ENCODE results near the gene LHFPL3.
"Not testable (repeated sequence)": the region's sequence is repeated elsewhere in the genome, so short reads cannot be mapped to it uniquely, and the experiment has no call there.

LHFPL3 gene

DNA sequence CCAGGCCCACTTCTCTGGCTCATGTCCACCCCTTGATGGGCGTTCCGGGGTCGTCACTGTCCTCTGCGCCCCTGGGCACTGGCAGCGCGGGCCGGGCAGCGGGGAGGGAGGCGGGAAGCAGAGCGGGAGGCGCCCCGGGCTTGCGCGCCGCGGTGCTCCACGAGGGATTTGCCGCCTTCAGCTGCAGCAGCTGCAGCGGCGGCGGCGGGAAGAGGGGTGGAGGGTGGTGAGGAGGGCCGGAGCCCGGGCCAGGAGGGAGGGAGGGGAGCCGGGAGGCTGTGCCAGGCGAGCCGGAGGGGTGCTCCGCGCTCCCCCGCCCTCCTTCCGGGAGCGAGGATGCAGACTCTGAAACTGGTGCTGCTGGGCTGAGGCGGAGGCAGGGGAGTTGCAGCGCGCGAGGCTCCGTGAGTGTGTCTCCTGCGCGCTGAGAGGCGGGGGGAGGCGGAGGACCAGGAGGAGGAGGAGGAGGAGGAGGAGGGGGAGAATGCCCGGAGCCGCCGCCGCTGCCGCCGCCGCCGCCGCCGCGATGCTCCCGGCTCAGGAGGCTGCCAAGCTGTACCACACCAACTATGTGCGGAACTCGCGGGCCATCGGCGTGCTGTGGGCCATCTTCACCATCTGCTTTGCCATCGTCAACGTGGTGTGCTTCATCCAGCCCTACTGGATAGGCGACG lies at the start of gene LHFPL3:
LHFPL3 (plus strand) TSS at position 308 of the 674 bp plus-strand sequence.
- DNase-seq = no peak

DNA sequence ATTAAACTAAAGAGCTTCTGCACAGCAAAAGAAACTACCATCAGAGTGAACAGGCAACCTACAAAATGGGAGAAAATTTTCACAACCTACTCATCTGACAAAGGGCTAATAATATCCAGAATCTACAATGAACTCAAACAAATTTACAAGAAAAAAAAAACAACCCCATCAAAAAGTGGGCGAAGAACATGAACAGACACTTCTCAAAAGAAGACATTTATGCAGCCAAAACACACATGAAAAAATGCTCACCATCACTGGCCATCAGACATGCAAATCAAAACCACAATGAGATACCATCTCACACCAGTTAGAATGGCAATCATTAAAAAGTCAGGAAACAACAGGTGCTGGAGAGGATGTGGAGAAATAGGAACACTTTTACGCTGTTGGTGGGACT lies 46.7 kb upstream of the LHFPL3 start:
- DNase-seq = not testable (repeated sequence)

DNA sequence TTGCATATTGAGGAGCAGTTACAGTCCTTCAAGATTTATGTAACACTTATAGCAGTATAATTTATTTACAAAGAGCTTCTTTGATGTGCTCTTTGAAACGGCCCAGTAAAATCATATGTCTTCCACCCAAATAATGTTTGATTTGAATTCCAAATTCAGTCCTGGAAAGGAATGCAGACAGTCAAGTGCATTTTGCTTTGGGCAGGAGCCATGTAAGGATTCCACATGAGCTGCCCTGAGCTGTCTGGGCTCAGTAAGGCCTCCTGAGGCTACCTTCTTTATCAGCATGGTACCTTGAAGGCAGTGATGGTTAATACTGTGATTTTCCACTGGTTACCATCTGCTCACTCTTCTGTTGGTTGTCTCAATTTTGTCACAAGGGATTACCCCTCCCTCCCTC lies 41.6 kb upstream of the LHFPL3 start:
- DNase-seq = no peak

DNA sequence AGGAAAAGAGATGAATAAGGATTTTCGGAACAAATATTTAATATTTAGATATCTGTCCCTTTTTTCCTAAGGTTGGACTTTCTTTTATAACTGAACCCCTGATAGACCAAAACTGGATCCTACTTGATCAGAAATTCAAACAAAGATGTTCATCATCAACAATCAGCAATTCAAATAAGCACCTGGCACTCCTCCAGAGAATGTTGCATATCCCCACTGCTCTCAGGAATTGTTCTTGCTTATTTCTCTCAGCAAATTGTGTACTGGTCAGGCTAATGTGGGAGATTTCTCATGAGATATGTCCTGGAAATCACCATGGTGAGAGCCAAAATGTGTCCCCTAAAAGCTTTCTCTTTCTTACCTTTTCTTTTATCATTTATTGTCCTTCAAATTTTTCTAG lies 40.3 kb upstream of the LHFPL3 start:
- no peak for DNase-seq

DNA sequence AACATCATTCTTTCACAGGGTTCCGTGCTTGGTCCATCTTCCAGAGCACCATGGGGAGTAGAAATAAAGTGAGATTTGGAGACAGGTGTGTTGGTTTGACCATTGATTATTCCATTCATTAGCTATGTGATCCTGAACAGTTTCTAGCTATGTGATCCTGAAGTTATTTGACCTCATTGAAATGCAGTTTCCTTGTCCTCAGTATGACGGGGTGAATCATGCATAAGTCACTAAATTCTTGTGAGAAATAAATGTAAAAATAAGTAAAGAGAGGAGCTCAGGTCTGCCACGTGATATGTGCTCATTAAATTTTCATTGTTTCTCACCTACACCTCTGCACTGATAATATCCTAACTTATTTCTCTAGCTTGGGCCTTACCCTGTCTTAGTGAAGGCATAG lies 34.1 kb upstream of the LHFPL3 start:
- DNase-seq = no peak

DNA sequence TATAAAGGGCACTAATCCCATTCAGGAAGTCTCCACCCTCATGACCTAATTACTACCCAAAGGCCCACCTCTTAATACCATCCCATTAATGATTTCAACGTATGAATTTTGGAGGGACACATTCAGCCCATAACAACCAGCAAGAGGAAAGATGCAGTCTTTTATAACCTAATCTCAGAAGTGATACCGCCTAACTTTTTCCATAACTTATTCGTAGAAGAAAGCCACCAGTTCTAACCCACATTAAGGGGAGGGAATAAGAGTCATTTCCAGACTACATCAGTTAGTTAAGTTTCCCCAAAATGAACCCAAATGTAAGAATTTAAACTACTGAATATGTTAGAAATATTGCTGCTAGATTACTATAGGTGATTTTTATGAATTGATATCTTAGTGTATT lies 32.1 kb upstream of the LHFPL3 start:
- no peak for DNase-seq

DNA sequence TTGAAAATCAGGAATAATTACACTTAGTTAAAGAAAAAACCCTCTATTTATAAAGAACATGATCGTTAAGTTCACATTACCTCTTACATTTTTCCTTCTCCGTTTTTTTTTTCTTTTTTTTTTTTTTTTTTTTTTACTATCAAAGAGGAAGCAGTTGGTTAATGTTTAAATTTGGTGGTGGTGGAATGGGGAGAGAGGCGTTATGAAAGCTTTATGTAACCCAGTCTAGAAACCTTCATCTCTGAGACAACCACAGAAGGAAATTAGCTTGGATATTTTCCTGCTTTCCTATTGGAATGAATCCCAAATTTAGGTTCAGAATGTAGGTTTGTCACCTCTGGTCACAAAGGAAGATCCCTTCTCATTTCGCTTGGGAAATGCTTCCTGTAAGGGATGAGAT lies 31.5 kb upstream of the LHFPL3 start:
- no peak for DNase-seq

DNA sequence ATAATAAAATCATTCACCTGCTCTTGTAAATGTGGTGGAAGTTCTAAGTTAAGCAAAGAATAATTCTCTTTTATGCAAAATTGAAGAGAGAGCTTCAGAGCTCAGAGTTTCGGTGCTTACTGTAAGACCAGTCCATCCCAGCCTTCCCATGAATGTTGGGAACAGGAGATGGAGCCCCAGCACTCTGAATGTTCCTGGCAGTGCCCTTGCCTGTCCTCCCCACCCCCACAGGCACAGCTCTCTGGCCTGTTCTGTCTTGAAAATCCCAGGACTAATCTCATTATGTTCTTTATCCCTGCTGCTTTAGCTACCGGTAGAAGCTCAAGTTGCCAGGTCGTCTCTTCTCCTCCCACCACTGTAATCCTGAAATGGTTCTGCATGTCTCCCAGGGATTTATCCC lies 29.1 kb upstream of the LHFPL3 start:
- DNase-seq = no peak

DNA sequence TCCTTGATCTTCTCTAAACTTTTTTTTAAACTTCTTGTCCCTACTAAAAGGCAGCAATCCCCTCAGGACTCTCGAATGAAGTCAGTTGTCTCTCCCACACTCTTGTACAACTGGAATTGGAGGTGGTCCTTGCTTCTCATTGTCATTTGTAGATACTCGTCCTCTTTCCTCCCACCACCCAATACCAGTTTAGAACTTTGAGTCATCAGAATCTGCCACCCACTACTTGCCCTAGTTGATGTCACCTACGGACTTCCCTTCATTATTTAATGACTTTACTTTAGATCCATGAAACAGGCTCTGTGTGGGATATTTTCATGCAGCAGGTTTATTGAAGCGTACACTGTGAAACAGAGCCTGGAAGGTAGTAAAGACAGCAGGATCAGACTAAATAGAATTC lies 28.6 kb upstream of the LHFPL3 start:
- no peak for DNase-seq

DNA sequence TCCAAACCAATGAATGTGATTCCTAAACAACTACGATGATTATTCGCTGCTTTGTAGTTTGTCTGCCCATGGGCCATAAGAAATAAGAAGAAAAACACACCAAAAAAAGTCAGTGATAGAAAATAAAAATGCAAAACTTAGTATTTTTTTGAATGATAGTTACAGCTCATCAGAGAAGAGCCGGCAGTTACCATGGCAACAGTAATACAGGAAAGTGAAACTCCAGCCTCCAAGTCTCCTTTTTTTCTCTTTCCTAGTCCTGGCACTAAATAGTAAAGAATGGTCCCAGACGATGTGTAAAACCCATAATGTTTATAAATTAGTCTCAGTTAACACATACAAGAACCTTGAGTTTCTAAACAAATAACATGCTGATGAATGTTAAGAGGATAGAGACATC lies 21.6 kb upstream of the LHFPL3 start:
- no peak for DNase-seq

DNA sequence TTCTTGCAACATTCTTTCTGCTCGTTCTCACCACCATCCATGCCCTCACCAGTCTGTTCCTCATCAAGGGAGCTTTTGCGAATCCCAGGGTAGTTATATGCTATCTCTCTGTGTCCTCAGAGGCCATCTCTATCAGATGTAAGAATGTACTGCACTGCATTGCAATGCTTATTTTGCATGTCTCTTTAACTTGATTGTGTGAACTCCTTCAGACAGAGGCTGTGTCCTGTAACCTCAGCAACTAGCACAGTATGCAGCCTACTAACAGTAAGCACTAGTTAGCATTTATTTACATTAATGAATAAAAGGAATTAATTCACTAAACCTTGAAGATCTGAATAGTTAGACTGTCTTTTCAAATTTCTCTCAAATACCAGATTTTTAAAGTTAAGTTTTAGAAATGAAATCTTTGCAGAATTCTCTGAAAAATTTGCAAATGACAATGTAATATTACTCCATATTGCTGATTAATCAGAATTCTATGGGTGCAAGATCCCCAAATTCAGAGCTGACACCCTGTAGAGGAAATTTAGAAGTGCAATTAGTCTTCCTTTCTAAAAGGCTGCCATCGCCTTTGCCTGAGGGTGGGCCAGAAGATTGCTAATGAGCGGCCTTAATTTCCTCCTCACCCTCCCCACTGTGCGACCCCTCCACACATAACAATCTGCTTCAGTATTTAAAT lies 10.3 kb upstream of the LHFPL3 start:
- DNase-seq = no peak

DNA sequence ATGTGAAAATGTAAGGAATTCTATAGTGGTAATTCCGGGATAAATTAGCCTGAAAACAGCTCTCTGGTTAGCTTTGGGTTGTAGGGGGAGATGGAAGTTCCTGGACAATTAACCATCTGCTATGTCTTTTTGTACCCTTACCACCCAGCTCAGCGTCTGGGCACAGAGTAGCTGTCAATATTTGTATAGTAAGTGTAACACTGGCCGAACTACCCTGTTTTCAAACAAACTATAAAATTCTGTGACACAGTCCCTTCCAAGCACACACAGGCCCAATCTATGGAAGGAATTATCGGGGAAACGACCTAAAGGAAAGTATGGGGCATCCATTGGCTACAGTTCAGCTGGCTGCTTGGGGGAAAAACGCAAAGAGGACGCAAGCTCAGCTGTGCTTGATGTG lies 869 bp upstream of the LHFPL3 start:
- no peak for DNase-seq

DNA sequence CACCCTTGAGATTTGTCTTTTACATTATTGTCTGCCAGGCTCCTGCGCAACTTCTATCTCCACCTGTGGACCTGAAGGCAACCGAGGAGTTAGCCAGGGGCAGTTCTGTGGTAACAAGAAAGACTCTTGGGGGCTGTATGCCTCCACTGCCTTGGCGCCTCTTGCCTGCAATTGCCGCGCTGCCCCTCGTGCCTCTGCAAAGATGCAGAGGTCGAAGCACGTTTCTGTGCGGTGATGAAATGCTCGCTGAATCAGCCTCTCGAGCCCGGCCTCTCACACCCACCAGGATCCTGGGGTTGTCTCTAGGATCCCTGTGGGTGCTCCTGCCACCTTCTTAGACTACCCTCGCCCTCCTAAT lies 486 bp upstream of the LHFPL3 start:
- DNase-seq = no peak

DNA sequence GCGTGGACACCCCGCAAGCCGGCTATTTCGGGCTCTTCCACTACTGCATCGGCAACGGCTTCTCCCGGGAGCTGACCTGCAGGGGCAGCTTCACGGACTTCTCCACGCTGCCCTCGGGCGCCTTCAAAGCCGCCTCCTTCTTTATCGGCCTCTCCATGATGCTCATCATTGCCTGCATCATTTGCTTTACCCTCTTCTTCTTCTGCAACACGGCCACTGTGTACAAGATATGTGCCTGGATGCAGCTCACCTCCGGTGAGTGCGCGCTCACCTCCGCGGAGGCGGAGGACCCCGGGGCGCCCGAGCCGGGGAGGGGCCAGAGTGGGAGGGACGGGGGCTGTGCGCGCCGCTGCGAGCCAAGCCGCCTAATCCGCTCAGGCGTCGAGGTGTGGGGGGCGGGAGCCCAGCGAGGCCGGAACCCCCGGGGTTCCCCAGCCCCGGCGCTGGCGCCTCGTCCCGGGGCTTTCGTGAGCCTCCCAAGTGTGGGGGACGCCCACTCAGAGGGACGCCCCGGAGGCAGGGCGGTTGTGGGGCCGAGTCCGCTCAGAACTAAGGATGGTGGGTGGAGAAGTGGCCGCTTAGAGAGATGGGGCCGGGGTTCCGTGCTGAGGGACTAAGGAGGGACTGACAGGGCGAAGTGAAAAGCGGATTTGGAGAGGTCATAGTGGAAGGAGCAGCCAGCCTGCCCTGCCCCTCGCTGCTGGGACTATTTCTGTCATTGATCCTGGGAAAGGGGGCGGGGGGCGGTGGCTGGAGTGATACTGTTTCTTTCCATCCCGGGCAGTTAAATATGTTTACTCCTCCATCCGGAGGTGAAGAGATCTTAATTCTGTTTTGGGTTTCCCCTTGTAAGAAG lies 795 bp downstream of the LHFPL3 start:
- no peak for DNase-seq

DNA sequence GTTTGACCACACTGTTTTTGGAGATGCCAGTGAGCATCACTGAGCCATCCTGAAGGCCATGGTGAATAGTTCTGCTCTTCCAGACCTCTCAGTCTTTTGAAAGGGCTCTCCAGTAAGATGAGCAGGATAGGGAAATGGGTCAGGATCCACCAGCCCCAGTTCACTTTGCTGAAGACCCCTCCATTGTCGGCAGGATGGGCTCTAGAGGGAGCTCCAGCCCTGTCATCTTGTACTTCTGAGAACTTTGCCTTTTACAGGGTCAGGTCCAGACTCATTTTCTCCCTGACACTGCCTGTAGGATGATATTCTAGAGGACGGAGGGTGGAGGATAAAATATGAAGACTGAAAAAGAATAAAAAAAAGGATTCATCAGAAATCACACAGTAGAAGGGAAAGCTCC lies 13.1 kb downstream of the LHFPL3 start:
- DNase-seq = peak in 1 of 2 experiments; percentile 1

DNA sequence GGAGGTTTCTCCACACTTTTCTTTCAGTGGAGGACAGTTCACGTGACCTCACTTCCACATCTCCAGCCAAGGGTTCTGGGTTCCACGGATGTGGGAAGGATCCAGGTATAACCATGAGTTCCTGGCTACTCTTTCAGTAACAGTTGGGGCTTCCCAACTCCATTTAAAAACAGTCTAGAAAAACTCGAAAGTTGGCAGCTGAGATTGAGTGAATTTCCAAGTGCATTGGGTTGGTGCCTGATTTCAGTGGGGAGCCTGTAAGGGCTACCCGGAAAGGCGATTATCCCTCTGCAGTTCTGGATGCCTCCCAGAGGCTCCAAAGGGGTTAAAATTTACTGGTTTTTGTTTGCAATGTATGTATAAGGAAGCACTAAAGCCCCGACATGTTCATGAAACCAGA lies 24.3 kb downstream of the LHFPL3 start:
- no peak for DNase-seq

DNA sequence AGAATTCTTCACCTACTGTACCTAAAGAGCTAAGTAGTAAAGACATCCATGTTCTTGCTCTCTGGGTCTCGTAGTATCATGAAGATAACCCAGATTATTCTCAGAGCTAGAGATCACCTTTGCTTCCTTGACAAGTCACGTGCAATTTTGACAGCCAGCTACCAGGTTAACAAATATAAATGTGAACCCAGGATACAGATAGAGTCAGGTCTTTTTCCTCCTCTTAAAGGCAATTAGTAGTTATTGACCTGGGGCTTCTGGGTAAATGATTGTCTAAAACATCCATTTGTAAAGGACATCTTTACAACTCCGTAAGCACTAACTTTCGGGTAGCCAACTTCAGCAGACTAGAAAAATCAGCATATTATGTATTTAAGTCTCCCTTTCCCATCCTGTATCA lies 28.8 kb downstream of the LHFPL3 start:
- no peak for DNase-seq

DNA sequence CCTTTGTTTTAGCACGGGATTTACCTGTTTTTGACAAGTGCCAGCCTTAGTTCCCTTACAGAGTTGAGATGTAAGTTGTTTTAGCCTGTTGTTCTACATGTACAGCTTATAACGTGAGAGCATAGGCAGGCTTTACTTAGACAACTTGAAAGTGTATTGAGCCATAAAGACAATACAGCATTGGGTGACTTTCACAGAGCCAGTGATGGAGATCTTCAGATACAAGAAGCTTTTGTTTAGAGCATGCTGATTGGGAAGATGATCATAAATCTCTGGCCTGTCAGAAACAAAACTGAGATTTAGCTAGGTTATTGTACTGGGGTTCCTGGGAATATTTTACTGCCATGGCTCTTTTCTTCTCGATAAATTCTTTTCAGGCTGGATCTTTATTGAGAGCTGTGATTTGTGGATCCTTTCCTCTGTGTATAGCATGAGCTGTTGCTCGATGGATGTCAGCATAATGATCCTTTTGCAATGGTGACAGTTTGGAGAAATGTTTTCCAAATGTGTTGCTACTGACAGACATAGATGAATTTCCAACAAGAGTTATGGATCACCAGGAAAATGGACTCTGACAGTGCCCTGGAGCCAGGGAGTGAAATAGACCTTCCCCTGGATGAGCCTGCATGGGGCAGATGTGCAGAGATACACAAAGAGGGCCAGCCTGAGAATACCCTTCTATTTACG lies 30.2 kb downstream of the LHFPL3 start:
- DNase-seq = no peak

DNA sequence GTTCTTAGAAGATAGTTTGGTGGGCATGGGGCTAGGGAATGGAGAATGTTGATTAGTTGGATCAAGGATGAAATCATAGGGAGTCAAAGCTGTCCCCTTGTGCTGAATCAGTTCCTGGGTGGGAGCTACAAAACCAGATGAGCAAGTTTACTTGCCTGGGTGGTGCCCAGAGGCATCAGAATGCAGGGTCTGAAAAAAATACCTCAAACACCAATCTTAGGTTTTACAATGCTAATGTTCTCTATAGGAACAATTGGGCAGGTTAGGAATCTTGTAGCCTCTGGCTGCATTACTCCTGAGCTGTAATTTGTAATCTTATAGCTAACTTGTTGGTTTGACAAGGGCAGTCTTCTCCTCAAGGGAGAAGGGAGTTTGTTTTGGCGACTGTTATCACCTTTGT lies 34.4 kb downstream of the LHFPL3 start:
- DNase-seq = no peak

DNA sequence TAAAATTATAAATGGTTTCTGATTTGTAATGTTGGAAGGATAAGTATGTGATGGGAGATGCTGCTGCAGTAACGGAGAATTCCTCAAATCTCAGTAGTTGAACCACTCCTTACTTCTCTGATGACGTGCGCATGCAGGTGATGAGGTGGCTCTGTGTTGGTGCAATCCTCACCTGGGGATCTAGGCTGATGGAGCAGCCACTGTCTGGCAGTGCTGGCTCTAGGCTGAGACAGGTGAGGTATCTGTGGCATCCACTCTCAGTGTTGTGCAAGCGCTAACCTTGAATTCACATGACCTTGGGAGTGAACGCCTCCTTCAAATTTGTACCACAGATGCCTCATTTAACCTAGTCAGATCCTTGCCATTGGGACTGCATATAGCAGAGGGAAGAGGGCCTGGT lies 35.0 kb downstream of the LHFPL3 start:
- DNase-seq = no peak

DNA sequence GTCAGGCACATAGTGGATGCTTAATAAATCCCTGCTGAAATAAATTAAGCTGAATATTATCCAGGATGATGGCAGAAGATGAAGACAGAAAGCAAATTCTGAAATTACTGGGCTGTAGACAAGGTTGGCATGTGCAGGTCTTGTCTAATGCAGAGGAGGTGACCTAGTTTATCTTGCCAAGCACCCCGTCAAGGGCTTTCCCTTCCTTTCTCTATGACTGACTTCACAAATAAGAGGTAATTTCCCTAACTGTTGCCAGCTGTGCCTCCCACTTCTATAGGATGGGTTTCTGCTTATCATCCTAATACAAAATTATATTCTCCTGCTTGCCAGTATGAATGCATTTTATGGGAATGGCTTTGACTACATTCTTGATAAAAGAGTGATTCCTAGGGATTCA lies 38.0 kb downstream of the LHFPL3 start:
- no peak for DNase-seq

DNA sequence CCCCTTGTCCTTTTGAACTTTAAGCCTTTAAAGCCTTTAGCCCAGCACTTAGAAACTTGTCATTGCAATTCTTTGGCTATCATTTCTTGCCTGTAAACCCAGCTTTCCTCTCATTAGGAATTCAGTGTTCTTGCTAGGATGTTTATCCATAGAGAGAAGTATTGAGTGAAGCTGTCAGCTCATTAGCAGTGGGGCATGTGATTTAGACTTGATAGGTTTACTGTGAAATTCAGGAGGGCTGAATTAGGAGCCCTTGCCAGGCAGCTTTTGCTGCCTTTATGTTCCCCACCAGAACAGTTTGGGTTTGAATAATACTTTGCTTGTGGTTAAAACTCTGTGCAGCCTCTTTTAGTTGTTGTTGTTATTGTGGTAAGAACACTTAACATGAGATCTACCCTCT lies 39.5 kb downstream of the LHFPL3 start:
- DNase-seq = no peak

DNA sequence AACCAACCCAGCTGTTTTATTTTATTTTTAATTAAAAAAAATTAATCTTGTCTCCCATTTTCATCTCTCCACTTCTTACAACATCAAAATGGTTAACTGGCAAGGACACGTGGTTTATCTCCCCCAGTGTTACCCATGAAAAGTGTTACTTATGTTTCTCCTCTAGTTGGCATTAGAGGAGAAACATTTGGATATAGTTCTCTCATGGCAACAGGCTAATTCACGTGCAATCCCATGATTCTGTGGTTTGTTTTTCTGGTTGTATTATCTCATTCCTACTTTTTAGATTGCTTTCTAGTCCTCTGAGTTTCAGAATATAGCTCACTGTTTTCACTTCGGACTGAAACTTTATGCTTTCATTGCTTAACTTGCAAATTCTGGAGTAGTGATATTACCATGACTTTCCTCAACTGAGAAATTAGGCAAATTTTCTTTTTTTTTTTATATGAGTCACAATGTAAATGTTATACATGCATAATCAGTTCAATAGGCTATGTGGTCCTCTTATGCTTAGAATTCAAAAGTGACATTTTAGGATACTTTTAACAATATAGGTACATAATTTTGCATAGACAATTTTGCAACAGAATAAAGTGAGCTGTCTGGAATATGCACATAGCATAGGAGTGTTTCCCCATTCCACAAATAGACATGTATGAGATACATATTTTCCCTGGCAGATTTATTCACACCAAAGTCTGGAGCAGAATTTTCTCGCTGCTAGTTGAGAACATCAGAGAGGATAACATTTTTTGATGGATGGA lies 43.0 kb downstream of the LHFPL3 start:
- DNase-seq = no peak
